ENCODE results near the gene ZKSCAN4.

The ZKSCAN4 gene

GRCh38 chr6:28248916-28249315 is 3.2 kb downstream of the ZKSCAN4 start:
- no peak for DNase-seq

GRCh38 chr6:28245206-28245941 is 6.7 kb downstream of the ZKSCAN4 start:
- no peak for DNase-seq

- DNase-seq = no peak
Measured at GRCh38 chr6:28243946-28244345, 8.1 kb downstream of the ZKSCAN4 start.

- no peak for DNase-seq
Measured at GRCh38 chr6:28240471-28240870, 11.6 kb downstream of the ZKSCAN4 start.

- DNase-seq = no peak
Measured at GRCh38 chr6:28239636-28240035, 12.4 kb downstream of the ZKSCAN4 start.

- DNase-seq = no peak
Measured at GRCh38 chr6:28235912-28236452, 16.1 kb downstream of the ZKSCAN4 start.

- no peak for DNase-seq
Measured at GRCh38 chr6:28232785-28233184, 19.3 kb downstream of the ZKSCAN4 start.

GRCh38 chr6:28226460-28226859 is 25.6 kb downstream of the ZKSCAN4 start:
- no peak for DNase-seq

GRCh38 chr6:28225056-28225834 is 26.8 kb downstream of the ZKSCAN4 start, which contains the start of gene ZSCAN9:
ZSCAN9 (plus strand) TSS chr6:28225275; CDS start chr6:28227085, 1,810 bp downstream.
- peak; percentile 92 for DNase-seq

GRCh38 chr6:28224131-28225055 is 27.7 kb downstream of the ZKSCAN4 start:
- DNase-seq = no peak

- DNase-seq = no peak
Measured at GRCh38 chr6:28220257-28221133, 31.6 kb downstream of the ZKSCAN4 start.

GRCh38 chr6:28218312-28219248 is 33.5 kb downstream of the ZKSCAN4 start:
- DNase-seq = peak; percentile 50

GRCh38 chr6:28217890-28218289 is 34.2 kb downstream of the ZKSCAN4 start:
- DNase-seq = no peak

- no peak for DNase-seq
Measured at GRCh38 chr6:28215425-28215824, 36.6 kb downstream of the ZKSCAN4 start.

GRCh38 chr6:28213213-28213523 is 38.9 kb downstream of the ZKSCAN4 start:
- no peak for DNase-seq

GRCh38 chr6:28212510-28213212 is 39.4 kb downstream of the ZKSCAN4 start:
- peak; percentile 70 for DNase-seq

GRCh38 chr6:28211840-28212509 is 40.1 kb downstream of the ZKSCAN4 start:
- DNase-seq = no peak

- DNase-seq = no peak
Measured at GRCh38 chr6:28209753-28210535, 42.1 kb downstream of the ZKSCAN4 start.
